Esophagus squamous epithelium (tissue), 4 donors: Measurements from ENCODE around the gene HSFX4.

Experiments
- POLR2A ChIP-seq, 4 donors: fragments of 450-650 bp; IDR thresholded peaks; one replicate each; pipeline ENCODE4 v1.6.1; 2017; ENCODE audit warnings: antibody characterized with exemption in 4 of 4, mild to moderate bottlenecking in 4 of 4, moderate library complexity in 3 of 4
- TF ChIP-seq, protein P1 (sequence below), 6 experiments: fragments of 450-650 bp in 4 of 6; fragments of 200-600 bp in 2 of 6; sonication (generic) in 2 of 6; IDR thresholded peaks; one replicate each; pipeline ENCODE4 v1.5.1; 2016 to 2019; ENCODE audit warnings: antibody characterized with exemption in 6 of 6, mild to moderate bottlenecking in 4 of 6, moderate library complexity in 4 of 6

GRCh38 chrX:149939655-149939904 lies 10.2 kb downstream of the HSFX4 start:
- TF ChIP-seq, protein P1, sequence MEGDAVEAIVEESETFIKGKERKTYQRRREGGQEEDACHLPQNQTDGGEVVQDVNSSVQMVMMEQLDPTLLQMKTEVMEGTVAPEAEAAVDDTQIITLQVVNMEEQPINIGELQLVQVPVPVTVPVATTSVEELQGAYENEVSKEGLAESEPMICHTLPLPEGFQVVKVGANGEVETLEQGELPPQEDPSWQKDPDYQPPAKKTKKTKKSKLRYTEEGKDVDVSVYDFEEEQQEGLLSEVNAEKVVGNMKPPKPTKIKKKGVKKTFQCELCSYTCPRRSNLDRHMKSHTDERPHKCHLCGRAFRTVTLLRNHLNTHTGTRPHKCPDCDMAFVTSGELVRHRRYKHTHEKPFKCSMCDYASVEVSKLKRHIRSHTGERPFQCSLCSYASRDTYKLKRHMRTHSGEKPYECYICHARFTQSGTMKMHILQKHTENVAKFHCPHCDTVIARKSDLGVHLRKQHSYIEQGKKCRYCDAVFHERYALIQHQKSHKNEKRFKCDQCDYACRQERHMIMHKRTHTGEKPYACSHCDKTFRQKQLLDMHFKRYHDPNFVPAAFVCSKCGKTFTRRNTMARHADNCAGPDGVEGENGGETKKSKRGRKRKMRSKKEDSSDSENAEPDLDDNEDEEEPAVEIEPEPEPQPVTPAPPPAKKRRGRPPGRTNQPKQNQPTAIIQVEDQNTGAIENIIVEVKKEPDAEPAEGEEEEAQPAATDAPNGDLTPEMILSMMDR (IDR thresholded peaks at IDR 0.05) = no peak
- peak in 1 of 4 donors; percentile 23 for TF ChIP-seq POLR2A (IDR thresholded peaks at IDR 0.05)
